MM.1S (cell line): ENCODE measurements around the gene PLPP6.
"Not testable (repeated sequence)": the region's sequence is repeated elsewhere in the genome, so short reads cannot be mapped to it uniquely, and the experiment has no call there.

Experiments
- DNase-seq: peaks from one replicate; pipeline ENCODE4 v3.0.0-alpha.2; 2015
- H2AFZ ChIP-seq: fragments of 300-600 bp; sonication (generic); 2 replicates; pipeline ENCODE4 v1.6.0; 2016; ENCODE audit warnings: antibody characterized with exemption, low read length
- H3F3A ChIP-seq: fragments of 300-600 bp; sonication (generic); 2 replicates; pipeline ENCODE4 v1.6.1; 2016; ENCODE audit warnings: mild to moderate bottlenecking, antibody characterized with exemption, low read length, moderate library complexity, mixed read lengths; ENCODE audit not compliant: insufficient read depth
- H3K27ac ChIP-seq: fragments of 300-600 bp; sonication (generic); 2 replicates; pipeline ENCODE4 v1.5.1; 2016; ENCODE audit warnings: mild to moderate bottlenecking, low read length
- H3K27me3 ChIP-seq: fragments of 300-600 bp; sonication (generic); replicated peaks from 2 replicates; pipeline ENCODE4 v1.6.0; 2016; ENCODE audit warnings: low read length; ENCODE audit not compliant: insufficient read depth
- H3K36me3 ChIP-seq: fragments of 300-600 bp; sonication (generic); replicated peaks from 2 replicates; pipeline ENCODE4 v1.6.1; 2016; ENCODE audit warnings: mild to moderate bottlenecking, low read length, mixed read lengths; ENCODE audit not compliant: insufficient read depth
- H3K4me1 ChIP-seq: fragments of 300-600 bp; sonication (generic); 2 replicates; pipeline ENCODE4 v1.6.1; 2016; ENCODE audit warnings: low read length, mixed read lengths
- H3K4me2 ChIP-seq: fragments of 300-600 bp; sonication (generic); 2 replicates; pipeline ENCODE4 v1.6.0; 2016; ENCODE audit warnings: low read depth, low read length
- H3K4me3 ChIP-seq: fragments of 300-600 bp; sonication (generic); 2 replicates; pipeline ENCODE4 v1.5.1; 2016; ENCODE audit warnings: low read length, mixed read lengths
- H3K79me2 ChIP-seq: fragments of 300-600 bp; sonication (generic); 2 replicates; pipeline ENCODE4 v1.6.1; 2016; ENCODE audit warnings: mixed run types, low read length, mixed read lengths
- H3K9ac ChIP-seq: fragments of 300-600 bp; sonication (generic); 2 replicates; pipeline ENCODE4 v1.6.1; 2016; ENCODE audit warnings: low read length, mixed read lengths
- H3K9me2 ChIP-seq: fragments of 300-600 bp; sonication (generic); replicated peaks from 2 replicates; pipeline ENCODE4 v1.6.1; 2016; ENCODE audit warnings: mild to moderate bottlenecking, low read length, mixed read lengths; ENCODE audit not compliant: insufficient read depth
- H3K9me3 ChIP-seq: fragments of 300-600 bp; sonication (generic); replicated peaks from 2 replicates; pipeline ENCODE4 v1.6.1; 2016; ENCODE audit warnings: mild to moderate bottlenecking, low read length, mixed read lengths; ENCODE audit not compliant: insufficient read depth
- H4K20me1 ChIP-seq: fragments of 300-600 bp; sonication (generic); 2 replicates; pipeline ENCODE4 v1.6.1; 2016; ENCODE audit warnings: mild to moderate bottlenecking, low read length, moderate library complexity, mixed read lengths; ENCODE audit not compliant: insufficient read depth
- EZH2 ChIP-seq: fragments of 300-600 bp; sonication (generic); optimal IDR thresholded peaks from 2 replicates; pipeline ENCODE3; 2017; ENCODE audit warnings: low read depth, mild to moderate bottlenecking, antibody characterized with exemption, low read length, mixed read lengths
- EZH2phosphoT487 ChIP-seq: fragments of 300-600 bp; sonication (generic); IDR thresholded peaks from 2 replicates; pipeline ENCODE4 v1.6.1; 2018; ENCODE audit warnings: antibody characterized with exemption, low read length
- TF ChIP-seq, protein P1 (sequence below): fragments of 300-600 bp; sonication (generic); IDR thresholded peaks from 2 replicates; pipeline ENCODE4 v1.5.1; 2016; ENCODE audit warnings: antibody characterized with exemption, low read length, mixed read lengths

The PLPP6 gene

GRCh38 chr9:4656621-4657020 lies 5.5 kb upstream of the PLPP6 start:
- Histone ChIP-seq H3K36me3 (no peaks in the 10 kb centered on the region), H3K9ac (no peak overlapping the region)

DNA sequence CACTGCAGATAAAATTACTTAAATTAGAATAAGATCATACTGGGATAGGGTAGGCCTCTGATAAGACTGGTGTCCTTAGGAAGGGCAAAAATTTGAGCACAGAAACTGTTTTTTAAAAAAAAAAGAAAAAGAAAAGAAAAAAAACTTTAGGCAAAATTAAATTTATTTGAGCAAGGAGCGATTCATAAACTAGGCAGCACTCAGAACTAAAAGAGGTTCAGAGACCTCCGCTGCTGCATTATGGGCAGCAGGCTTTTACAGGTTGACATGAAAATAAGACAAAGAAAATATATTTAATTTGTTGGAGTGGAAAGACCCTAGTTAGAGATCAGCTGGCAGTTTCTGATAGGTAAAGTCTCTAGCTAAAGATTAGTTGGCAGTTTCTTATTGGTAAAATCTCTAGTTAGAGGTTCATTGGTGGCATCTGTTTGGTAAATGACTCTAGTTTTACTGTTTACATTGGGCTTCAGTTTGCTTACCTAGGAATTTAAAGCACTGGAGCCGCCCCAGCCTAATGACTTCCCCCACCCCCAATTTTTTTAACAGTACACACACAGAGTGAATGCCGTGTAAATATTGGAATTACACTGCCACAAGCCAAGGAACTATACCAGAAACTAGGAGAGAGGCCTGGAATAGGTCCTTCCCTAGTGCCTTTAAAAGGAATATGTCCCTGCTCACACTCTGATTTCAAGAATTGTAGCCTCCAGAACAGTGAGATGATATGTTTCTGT lies 4.5 kb upstream of the PLPP6 start:
- Histone ChIP-seq H3K79me2 (no peaks in the 10 kb centered on the region), H3K27me3 (no peaks in the 10 kb centered on the region), H3K4me1 (peaks cover 5% of the 10 kb centered on the region), H4K20me1 (no peaks in the 10 kb centered on the region), H2AFZ (no peak overlapping the region), H3K4me2 (no peak overlapping the region), H3K9me3 (no peaks in the 10 kb centered on the region), H3K36me3 (no peaks in the 10 kb centered on the region), H3K27ac (no peak overlapping the region), H3K9ac (no peak overlapping the region), H3F3A (peaks cover 7% of the 10 kb centered on the region), H3K9me2 (no peaks in the 10 kb centered on the region), H3K4me3 (no peak overlapping the region)
- no peak for DNase-seq
- TF ChIP-seq, protein P1, sequence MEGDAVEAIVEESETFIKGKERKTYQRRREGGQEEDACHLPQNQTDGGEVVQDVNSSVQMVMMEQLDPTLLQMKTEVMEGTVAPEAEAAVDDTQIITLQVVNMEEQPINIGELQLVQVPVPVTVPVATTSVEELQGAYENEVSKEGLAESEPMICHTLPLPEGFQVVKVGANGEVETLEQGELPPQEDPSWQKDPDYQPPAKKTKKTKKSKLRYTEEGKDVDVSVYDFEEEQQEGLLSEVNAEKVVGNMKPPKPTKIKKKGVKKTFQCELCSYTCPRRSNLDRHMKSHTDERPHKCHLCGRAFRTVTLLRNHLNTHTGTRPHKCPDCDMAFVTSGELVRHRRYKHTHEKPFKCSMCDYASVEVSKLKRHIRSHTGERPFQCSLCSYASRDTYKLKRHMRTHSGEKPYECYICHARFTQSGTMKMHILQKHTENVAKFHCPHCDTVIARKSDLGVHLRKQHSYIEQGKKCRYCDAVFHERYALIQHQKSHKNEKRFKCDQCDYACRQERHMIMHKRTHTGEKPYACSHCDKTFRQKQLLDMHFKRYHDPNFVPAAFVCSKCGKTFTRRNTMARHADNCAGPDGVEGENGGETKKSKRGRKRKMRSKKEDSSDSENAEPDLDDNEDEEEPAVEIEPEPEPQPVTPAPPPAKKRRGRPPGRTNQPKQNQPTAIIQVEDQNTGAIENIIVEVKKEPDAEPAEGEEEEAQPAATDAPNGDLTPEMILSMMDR, result no peak
- TF ChIP-seq EZH2phosphoT487 (no peak), EZH2 (no peak)

More at GRCh38 chr9:4656621-4657020, 5.5 kb upstream of the PLPP6 start:
- Histone ChIP-seq H2AFZ (no peak overlapping the region), H3K27ac (no peak overlapping the region), H3K9me3 (no peaks in the 10 kb centered on the region), H3K27me3 (no peaks in the 10 kb centered on the region), H3K4me3 (no peak overlapping the region), H3K79me2 (no peaks in the 10 kb centered on the region), H3F3A (peaks cover 5% of the 10 kb centered on the region), H3K4me2 (no peak overlapping the region), H4K20me1 (no peaks in the 10 kb centered on the region), H3K9me2 (no peaks in the 10 kb centered on the region), H3K4me1 (peaks cover 5% of the 10 kb centered on the region)
- TF ChIP-seq EZH2phosphoT487 (no peak), EZH2 (no peak)
- TF ChIP-seq, protein P1, result no peak
- no peak for DNase-seq

DNA sequence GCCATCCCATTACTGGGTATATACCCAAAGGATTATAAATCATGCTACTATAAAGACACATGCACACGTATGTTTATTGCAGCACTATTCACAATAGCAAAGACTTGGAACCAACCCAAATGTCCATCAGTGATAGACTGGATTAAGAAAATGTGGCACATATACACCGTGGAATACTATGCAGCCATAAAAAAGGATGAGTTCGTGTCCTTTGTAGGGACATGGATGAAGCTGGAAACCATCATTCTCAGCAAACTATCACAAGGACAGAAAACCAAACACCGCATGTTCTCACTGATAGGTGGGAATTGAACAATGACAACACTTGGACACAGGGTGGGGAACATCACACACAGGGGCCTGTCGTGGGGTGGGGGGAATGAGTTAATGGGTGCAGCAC lies 1.4 kb upstream of the PLPP6 start:
- H2AFZ ChIP-seq, DNase-seq, H3K36me3 ChIP-seq, H3K79me2 ChIP-seq, H3K4me2 ChIP-seq, H3K27me3 ChIP-seq, H3K27ac ChIP-seq, H4K20me1 ChIP-seq, H3K9ac ChIP-seq, H3K9me3 ChIP-seq, H3K9me2 ChIP-seq, H3K4me3 ChIP-seq: not testable (repeated sequence)
- Histone ChIP-seq H3F3A (peaks cover 16% of the 10 kb centered on the region), H3K4me1 (peaks cover 21% of the 10 kb centered on the region)

DNA sequence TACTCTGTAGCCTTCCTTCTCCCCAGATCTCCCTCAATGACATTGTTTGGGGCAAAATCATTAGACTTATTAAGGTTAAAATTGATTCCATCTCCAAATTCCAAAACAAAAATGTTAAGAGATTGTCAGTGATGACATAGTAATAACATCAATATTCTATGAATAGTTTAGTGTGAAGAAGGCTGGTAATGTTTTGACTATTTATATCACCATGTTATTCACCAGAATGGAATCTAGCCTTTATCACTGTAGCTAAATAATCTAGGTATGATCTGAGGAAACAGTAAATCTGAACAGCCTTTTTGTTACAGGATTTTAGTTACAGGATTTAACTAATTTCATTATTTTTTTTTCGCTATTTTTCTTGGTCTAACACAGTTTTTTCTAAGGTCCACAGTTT lies 929 bp upstream of the PLPP6 start:
- Histone ChIP-seq H3K9me2 (no peaks in the 10 kb centered on the region), H4K20me1 (no peaks in the 10 kb centered on the region), H2AFZ (peak overlapping the region; percentile 42; the same call in 1 of the 2 replicates), H3K4me1 (peaks cover 24% of the 10 kb centered on the region), H3K4me3 (peak overlapping the region; percentile 70), H3K27me3 (no peaks in the 10 kb centered on the region), H3K9ac (peak overlapping the region; percentile 61; the same call in 1 of the 2 replicates), H3K9me3 (no peaks in the 10 kb centered on the region), H3F3A (peaks cover 16% of the 10 kb centered on the region), H3K36me3 (no peaks in the 10 kb centered on the region), H3K4me2 (peak overlapping the region; percentile 89), H3K79me2 (no peaks in the 10 kb centered on the region), H3K27ac (peak overlapping the region; percentile 55; the same call in 1 of the 2 replicates)
- TF ChIP-seq, protein P1, result no peak
- no peak for TF ChIP-seq EZH2
- no peak for TF ChIP-seq EZH2phosphoT487
- DNase-seq, result no peak
